H1 (cell line): Measurements from ENCODE around the gene EEF1AKMT2. TPM values are rescaled to one million over a fixed set of nuclear protein-coding genes. Genes with fewer than 3 reads are reported as not detected.

Experiments used
- CTBP2 ChIP-seq: IDR thresholded peaks from 2 replicates; pipeline ENCODE4 v1.7.0; 2011; ENCODE audit warnings: borderline replicate concordance, mild to moderate bottlenecking, moderate library complexity, mixed read lengths, low read length; ENCODE audit not compliant: insufficient read depth, insufficient read length
- SIRT6 ChIP-seq: IDR thresholded peaks from one replicate; pipeline ENCODE4 v1.7.1; 2012; ENCODE audit warnings: low read length, inconsistent platforms
- polyA plus RNA-seq, 7 experiments: library from polyadenylated mRNA; depleted of rRNA in 3 of 7; stranded (reverse) in 5 of 7; unstranded in 2 of 7; fragments of >200 nt in 5 of 7; fragments of 200-250 nt in 2 of 7; gene quantifications; 1 replicate in 5 of 7; 2 replicates in 1 of 7; 4 replicates in 1 of 7; pipeline versions ENCODE4 v1.2.1 to v1.2.3, GENCODE V29; 2011 to 2013; ENCODE audit warnings: missing spikeins in 2 of 7, mixed read lengths in 2 of 7
- total RNA-seq: library from RNA; stranded (reverse); fragmentation: NEBNext Ultra II Directional; extraction: Animal tissue kit (Norgen Biotek cat#: 25700); gene quantifications from 2 replicates; pipeline ENCODE4 v1.2.1, GENCODE V29; 2021

Gene EEF1AKMT2
- total and polyA plus RNA-seq, 2 of the 8 experiments (the other 6 are each of a cell fraction or from before 2014, with no cell fraction given), result 9.8 to 26.8 TPM

DNA sequence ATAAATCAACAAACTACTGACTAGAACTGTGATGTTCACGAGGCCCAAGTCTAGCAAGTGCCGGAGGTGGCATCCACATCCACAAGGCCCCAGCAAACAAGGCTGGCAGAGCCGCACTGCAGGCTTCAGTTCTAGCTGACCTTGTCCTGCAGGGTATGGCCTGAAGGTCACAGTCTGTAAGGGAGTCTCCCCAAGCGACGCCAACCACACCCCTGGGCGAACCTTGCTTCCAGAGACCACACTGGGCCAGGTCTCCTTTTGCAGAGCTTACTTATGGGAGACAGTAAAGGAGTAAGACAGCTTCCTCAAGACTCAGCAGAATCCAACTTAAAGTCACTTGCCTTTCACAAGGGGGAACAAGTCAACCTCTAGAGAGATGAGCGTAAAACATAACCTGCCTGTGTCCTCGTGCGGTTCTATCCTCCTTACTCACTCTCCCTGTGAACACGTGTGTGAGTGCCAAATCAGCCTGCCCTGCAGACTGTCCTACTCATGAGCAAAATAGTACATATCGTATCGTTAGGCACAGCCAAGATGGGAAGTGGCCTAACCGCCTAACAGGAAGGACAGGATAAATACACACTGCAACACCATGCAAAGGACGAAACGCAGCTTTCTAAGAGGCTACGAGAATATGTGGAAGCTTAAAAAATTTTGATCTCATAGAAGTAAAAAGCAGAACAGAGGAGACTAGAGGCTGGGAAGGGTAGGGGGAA lies 70.2 kb downstream of the EEF1AKMT2 start (continued):
- TF ChIP-seq CTBP2 (no peak), SIRT6 (no peak)
